ENCODE data around the gene CDH16. TPM values are rescaled to one million over a fixed set of nuclear protein-coding genes. Genes with fewer than 3 reads are reported as not detected.

CDH16 gene
- total and polyA plus RNA-seq, 11 donors, result 0.08 to 1.6 (median 0.17) TPM; not detected in 5

- ATAC-seq, result no peak
- H3K27me3 ChIP-seq, result no peaks in the 10 kb centered on the region
- intact Hi-C loops (cut with DNase I), result loop anchor here in 1 of 10 donors (10.0 kb wide), 1 partner anchor 153 kb away; no protein-coding TSS in a partner anchor
- no peaks in the 10 kb centered on the region for H3K36me3 ChIP-seq
- no peak overlapping the region for H3K4me3 ChIP-seq
- WGBS, 4 donors, result 63 to 69% (median 67%) methylated on average over 5 of the region's 5 CpGs
- H3K27ac ChIP-seq, result no peak overlapping the region
- TF ChIP-seq POLR2A (IDR thresholded peaks at IDR 0.05) (no peak), CTCF (IDR thresholded peaks at IDR 0.05) (no peak)
- H3K4me1 ChIP-seq, result peaks cover 0 to 31% (median 10%) of the 10 kb centered on the region in 12 donors
- no peak for DNase-seq
- no peaks in the 10 kb centered on the region for H3K9me3 ChIP-seq
Observed at GRCh38 chr16:66878067-66878466, 40.6 kb downstream of the CDH16 start.

- intact Hi-C loops (cut with DNase I), result loop anchor here in 1 of 10 donors (5.0 to 10.0 kb wide), 2 partner anchors 149 to 267 kb away; no protein-coding TSS in a partner anchor
- H3K27ac ChIP-seq, result peak overlapping the region in 2 of 12 donors; percentile 26 to 52
Observed at GRCh38 chr16:66874079-66874775, 44.5 kb downstream of the CDH16 start.

GRCh38 chr16:66873685-66874055 is 45.0 kb downstream of the CDH16 start:
- Histone ChIP-seq H3K27ac (no peak overlapping the region), H3K36me3 (no peaks in the 10 kb centered on the region), H3K4me3 (no peak overlapping the region), H3K27me3 (no peaks in the 10 kb centered on the region), H3K9me3 (no peaks in the 10 kb centered on the region), H3K4me1 (peaks cover 0 to 25% (median 5%) of the 10 kb centered on the region in 12 donors)
- no peak for DNase-seq
- intact Hi-C loops (cut with DNase I), result loop anchor here in 2 of 10 donors (2.0 to 10.0 kb wide), 3 partner anchors 43 to 266 kb away; partner anchors contain the start of gene NAE1 (in 1 of the 2)
- TF ChIP-seq CTCF (IDR thresholded peaks at IDR 0.05), result no peak
- ATAC-seq, result no peak

More at GRCh38 chr16:66874079-66874775, 44.5 kb downstream of the CDH16 start:
- no peaks in the 10 kb centered on the region for H3K27me3 ChIP-seq
- DNase-seq, result no peak
- peaks cover 0 to 25% (median 5%) of the 10 kb centered on the region in 12 donors for H3K4me1 ChIP-seq
- no peaks in the 10 kb centered on the region for H3K9me3 ChIP-seq
- WGBS, 4 donors, result 50 to 87% (median 80%) methylated on average over 1 of the region's 1 CpG
- H3K4me3 ChIP-seq, result no peak overlapping the region
- H3K36me3 ChIP-seq, result no peaks in the 10 kb centered on the region
- no peak for ATAC-seq
- TF ChIP-seq POLR2A (IDR thresholded peaks at IDR 0.05) (no peak), CTCF (IDR thresholded peaks at IDR 0.05) (no peak)

GRCh38 chr16:66872943-66873684 is 45.6 kb downstream of the CDH16 start:
- Histone ChIP-seq H3K27ac (peak overlapping the region in 7 of 12 donors; percentile 7 to 77 (median 49)), H3K27me3 (no peaks in the 10 kb centered on the region), H3K9me3 (no peaks in the 10 kb centered on the region), H3K4me1 (peaks cover 0 to 25% (median 5%) of the 10 kb centered on the region in 12 donors), H3K36me3 (no peaks in the 10 kb centered on the region), H3K4me3 (peak overlapping the region in 10 of 12 donors; percentile 27 to 58 (median 46))
- peak; percentile 86 to 99 (median 94) for TF ChIP-seq CTCF (IDR thresholded peaks at IDR 0.05)
- no peak for TF ChIP-seq POLR2A (IDR thresholded peaks at IDR 0.05)
- DNase-seq, result peak; percentile 90 to 96 (median 93)
- intact Hi-C loops (cut with DNase I), result loop anchor here in 2 of 10 donors (2.0 to 10.0 kb wide), 3 partner anchors 42 to 266 kb away; partner anchors contain the start of gene NAE1 (in 1 of the 2)
- 5 to 7% (median 5%) methylated on average over 33 to 39 of the region's 39 CpGs for WGBS, 4 donors
- ATAC-seq, result peak; percentile 84 to 96 (median 96)

Data from heart left ventricle (tissue), 16 donors.